ENCODE measurements around the gene MTPN.

MTPN gene

GRCh38 chr7:135877805-135878204 lies 99.4 kb downstream of the MTPN start:
- DNase-seq = no peak

All from NCI-H2227 treated with DMSO at 0.1 percent for 48 hours (cell line).